ENCODE results near the gene QRFP.

DNA sequence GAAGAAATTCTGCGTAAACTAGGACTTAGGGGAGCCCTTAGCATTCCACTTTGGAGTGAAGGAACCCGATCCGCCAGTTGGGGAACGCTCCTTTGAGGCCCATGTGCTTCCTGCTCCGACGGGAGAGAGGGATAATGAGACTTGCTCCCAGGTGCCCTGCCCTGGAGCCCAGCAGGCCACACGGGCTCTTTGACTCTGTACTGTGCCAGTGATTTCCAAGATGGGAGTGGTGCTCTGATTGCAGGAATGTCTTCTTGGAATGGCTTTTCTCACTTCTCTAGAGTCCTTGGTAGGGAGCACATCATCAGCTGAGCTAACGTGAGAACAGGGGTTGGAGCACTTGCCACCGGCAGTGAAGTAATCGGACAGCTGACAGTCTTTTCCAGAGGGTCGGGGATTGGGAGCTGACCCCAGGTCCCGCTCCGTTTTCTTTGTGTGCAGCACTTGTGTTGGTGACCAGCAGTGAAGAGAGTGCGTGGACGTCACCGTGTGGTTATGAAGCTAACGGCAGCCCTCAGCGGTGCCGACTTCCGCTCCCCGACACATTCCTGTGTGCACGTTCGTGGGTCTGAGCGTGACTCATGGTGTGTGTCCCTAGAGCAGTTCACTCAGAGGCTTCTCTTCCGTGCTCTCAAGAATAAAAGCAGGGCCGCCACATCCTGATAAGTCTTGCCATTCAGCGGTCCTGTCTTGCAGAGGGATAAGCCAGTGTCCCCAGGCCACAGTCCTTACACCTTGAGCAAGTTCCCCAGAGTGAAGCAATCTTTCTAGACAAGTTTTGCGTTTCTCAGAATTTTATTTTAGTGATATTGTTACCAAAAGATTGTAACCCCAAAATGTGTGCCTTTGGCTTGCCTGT, 35.9 kb downstream of the QRFP start:
- TF ChIP-seq EZH2 (IDR thresholded peaks at IDR 0.05; ENCODE audit: borderline replicate concordance, insufficient read depth, low read length, poor library complexity, severe bottlenecking) = no peak
- TF ChIP-seq, protein P1, sequence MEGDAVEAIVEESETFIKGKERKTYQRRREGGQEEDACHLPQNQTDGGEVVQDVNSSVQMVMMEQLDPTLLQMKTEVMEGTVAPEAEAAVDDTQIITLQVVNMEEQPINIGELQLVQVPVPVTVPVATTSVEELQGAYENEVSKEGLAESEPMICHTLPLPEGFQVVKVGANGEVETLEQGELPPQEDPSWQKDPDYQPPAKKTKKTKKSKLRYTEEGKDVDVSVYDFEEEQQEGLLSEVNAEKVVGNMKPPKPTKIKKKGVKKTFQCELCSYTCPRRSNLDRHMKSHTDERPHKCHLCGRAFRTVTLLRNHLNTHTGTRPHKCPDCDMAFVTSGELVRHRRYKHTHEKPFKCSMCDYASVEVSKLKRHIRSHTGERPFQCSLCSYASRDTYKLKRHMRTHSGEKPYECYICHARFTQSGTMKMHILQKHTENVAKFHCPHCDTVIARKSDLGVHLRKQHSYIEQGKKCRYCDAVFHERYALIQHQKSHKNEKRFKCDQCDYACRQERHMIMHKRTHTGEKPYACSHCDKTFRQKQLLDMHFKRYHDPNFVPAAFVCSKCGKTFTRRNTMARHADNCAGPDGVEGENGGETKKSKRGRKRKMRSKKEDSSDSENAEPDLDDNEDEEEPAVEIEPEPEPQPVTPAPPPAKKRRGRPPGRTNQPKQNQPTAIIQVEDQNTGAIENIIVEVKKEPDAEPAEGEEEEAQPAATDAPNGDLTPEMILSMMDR (IDR thresholded peaks at IDR 0.05; ENCODE audit: poor library complexity, severe bottlenecking) = no peak
- TF ChIP-seq, protein P2, sequence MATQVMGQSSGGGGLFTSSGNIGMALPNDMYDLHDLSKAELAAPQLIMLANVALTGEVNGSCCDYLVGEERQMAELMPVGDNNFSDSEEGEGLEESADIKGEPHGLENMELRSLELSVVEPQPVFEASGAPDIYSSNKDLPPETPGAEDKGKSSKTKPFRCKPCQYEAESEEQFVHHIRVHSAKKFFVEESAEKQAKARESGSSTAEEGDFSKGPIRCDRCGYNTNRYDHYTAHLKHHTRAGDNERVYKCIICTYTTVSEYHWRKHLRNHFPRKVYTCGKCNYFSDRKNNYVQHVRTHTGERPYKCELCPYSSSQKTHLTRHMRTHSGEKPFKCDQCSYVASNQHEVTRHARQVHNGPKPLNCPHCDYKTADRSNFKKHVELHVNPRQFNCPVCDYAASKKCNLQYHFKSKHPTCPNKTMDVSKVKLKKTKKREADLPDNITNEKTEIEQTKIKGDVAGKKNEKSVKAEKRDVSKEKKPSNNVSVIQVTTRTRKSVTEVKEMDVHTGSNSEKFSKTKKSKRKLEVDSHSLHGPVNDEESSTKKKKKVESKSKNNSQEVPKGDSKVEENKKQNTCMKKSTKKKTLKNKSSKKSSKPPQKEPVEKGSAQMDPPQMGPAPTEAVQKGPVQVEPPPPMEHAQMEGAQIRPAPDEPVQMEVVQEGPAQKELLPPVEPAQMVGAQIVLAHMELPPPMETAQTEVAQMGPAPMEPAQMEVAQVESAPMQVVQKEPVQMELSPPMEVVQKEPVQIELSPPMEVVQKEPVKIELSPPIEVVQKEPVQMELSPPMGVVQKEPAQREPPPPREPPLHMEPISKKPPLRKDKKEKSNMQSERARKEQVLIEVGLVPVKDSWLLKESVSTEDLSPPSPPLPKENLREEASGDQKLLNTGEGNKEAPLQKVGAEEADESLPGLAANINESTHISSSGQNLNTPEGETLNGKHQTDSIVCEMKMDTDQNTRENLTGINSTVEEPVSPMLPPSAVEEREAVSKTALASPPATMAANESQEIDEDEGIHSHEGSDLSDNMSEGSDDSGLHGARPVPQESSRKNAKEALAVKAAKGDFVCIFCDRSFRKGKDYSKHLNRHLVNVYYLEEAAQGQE (IDR thresholded peaks at IDR 0.05; ENCODE audit: borderline replicate concordance) = no peak
- no peak for TF ChIP-seq EP300 (conservative IDR thresholded peaks at IDR 0.05; ENCODE audit: poor library complexity, severe bottlenecking)
- TF ChIP-seq POLR2AphosphoS5 (IDR thresholded peaks at IDR 0.05) = no peak
- TF ChIP-seq SMC3 (conservative IDR thresholded peaks at IDR 0.05; ENCODE audit: poor library complexity) = no peak
- no peak for TF ChIP-seq RAD21 (conservative IDR thresholded peaks at IDR 0.05)
- TF ChIP-seq MXI1 (conservative IDR thresholded peaks at IDR 0.05; ENCODE audit: poor library complexity, severe bottlenecking) = no peak

Data from neural cell (in vitro differentiated cells).